Dedifferentiated amniotic fluid mesenchymal stem cell (primary cell): Measurements from ENCODE around the gene GSTA5.
"Not testable (repeated sequence)": the region's sequence is repeated elsewhere in the genome, so short reads cannot be mapped to it uniquely, and the experiment has no call there.

Source experiments
- DNase-seq: peaks from one replicate; pipeline ENCODE4 v3.0.0-alpha.2; 2016; ENCODE audit errors: extremely low spot score

GSTA5 gene

DNA sequence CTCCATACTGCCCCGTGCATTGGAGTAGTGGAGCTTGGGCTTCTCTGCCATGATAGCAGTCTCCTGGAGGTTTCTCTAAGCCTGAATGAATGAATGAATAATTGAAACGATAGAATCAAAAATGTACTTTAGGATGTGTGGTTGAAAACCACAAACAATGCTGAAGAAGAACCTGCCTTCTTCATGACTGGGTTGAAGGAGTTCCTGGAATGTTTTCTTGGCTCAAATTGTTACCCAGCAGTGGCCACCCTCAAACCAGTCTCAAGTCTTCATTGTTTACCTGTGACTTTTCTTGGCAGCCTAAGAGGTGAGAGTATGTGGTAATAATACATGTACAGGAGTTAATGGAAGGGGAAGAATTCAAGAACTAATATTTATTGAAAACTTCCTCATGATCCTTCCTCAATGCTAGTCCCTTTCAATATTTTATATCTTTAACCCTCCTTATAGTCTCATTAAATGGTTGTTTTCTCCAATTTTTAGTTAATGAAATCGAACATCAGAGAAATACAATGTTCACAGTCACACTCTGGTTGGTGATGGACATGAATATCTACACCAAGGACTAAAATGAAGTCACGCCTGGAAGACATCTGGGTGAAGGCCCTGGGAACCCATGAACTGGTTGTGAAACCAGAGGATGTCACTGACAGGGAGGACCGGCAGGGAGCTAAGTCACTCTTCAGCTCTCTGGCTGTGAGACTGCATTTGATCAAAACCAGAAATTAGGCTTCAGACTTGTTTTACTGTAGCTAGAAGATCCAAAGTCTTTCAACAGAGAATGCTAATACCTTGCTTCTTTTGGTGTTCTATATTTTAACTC, at the start of gene GSTA5:
TSS of gene GSTA5 (minus strand) at position 51 of the 823 bp plus-strand sequence.
- DNase-seq, result no peak

DNA sequence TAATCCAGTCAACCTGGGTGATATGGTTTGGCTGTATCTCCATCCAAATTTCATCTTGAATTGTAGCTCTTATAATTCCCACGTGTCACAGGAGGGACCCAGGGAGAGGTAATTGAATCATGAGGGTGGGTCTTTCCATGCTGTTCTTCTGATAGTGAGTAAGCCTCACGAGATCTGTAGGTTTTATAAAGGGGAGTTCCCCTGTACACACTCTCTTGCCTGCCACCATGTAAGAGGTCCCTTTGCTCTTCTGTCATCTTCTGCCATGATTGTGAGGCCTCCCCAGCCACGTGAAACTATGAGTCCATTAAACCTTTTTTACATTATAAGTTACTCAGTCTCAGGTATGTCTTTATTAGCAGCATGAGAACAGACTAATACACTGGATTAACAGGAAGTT, 49.4 kb upstream of the GSTA5 start:
- no peak for DNase-seq

DNA sequence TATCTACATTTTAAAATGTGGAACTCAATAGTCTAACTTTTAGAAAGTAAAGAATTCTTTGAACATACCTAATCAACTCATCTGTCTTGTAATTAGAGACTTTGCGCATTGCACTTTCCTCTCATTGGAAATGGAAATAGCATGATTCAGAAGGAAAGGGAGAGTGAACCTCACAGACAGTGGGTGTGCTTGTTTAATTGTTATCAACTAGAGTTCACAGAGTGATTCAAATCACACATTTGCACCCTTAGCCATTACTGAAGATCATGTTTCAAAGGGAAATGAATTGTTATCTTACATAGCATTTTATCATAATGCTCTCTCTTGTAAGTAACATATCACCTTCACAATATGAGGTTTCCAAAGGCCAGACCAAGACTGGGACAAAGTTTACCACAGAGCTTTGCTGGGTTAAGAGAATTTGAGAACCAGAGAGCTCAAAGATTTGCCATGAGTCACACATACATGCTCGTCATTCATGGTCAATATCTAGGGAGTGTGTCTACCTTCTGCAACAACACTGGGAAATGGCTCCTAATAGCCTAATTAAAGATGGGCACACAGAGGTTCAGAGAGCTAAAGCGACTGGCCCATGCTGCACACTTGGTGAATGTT, 47.4 kb upstream of the GSTA5 start:
- no peak for DNase-seq

DNA sequence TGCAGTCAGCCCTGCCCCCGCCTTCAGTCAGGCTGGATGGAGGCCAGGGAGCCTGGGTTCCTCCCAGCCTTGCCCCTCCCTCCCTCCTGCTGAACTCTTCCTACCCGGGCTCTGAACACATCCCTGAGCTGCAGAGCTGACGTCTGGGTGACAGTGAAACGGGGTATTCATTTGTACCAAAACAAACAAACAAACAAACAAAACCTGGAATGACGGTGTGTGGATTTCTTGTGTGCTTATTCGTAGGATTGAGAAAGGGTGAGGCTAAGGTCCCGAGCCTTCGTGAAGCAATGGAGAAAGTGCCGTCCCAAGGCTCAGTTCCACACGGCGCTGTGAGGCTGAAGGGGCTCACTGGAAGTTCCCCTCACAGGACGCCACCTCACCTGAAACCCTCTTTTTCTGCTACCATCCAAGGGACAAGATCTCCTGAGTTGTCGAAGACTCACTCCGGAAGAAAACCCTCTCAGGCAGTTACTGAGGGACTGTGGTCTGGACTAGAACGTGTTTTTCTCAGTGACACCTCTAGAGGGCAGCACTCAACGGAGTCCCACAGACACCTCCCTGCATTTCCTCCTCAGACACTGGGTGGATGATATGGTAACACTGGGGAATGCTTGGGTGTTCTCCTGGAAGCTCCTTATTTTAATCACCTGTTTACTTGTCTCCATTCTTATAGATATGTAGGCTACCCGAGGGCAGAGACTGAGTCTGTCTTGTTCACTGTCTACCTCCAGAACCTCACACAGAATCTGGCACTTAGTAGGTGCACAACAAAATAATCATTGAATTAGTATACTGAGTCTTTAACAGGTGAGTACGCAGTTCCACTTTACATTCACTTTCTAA, 41.6 kb upstream of the GSTA5 start:
- peak; percentile 62 for DNase-seq

DNA sequence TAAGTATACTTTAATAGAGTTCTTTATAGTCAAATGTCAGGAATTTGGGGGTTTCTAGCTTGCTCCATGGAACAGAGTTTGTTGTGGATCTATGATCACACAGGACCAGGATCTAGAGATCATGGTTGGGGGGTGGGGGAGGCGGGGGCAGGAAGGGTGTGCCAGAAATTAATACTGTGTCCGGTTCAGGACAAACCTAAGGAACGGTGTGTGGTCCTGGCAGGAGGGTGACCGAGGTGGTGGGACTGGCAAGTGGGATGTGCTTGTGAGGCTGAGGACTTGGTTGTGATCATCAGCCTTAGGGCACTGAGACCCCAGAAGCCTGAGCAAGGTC, 41.0 kb upstream of the GSTA5 start:
- DNase-seq, result no peak

DNA sequence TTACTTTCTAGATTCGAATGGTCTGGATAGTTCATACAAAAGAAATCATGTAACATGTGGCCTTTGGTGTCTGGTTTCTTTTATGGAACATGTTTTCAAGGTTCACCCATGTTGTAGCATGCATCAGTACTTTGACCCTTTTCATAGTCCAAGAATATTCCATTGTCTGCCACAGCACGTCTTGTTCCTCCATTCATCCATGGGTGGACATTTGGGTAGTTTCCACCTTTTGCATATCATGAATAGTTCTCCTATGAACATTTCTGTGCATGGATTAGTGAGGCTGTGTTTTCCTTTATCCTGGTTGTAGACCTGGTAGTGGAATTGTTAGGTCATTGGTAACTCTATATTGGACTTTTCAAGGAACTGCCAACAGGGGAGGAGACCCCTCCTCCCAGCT, 37.2 kb upstream of the GSTA5 start:
- DNase-seq, result no peak

DNA sequence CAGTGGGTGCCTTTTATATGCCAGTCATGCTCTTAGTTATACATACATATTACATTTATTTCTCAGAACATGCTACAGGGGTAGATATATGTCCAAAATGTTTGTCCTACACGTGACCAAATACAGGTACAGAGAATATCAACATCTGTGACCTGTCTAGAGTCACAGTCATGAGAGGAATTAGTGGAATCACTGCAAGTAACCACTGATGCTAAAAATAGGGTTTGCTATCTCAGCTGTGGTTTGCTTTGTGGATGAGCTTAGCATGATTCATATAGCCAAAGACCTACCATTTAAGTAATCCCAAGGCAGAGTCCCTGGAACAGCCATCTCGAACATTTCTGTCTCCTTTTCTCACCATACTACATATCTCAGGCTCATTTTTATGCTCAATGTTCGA, 36.6 kb upstream of the GSTA5 start:
- DNase-seq, result peak; percentile 68

DNA sequence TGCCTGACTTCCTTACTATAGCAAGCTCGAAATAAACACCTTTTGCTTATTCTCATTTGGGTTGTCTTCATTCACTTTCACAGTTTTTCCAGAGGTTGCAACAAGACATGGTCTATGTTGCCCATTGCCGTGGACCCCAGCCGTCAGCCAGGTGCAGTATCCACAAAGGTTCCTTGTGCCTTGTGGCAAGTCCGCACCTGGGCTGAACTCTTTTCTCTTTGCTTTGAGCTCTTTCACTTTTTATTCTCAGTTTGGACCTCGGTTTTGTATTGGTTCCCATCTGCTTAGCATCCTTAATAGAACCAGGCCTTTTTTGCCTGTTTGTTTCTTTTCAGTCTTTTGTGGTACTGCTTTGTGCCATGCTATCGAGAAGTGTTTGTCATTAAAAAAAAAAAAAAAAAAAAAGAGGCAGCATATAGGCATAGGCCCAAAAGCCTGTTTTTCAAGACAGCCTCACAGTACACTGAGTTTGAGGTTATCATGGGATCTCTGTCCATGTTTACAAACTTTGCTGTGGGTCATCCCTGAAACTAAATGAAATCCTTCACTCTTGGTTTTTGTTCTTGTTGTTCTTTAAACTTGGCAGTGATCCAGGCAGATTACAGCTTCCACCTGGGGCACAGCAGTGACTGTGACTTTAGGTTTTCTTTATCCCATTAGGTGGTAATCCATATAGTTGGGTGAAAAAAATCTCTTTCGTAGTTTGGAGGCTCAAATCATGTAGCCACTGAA, 35.6 kb upstream of the GSTA5 start:
- no peak for DNase-seq

DNA sequence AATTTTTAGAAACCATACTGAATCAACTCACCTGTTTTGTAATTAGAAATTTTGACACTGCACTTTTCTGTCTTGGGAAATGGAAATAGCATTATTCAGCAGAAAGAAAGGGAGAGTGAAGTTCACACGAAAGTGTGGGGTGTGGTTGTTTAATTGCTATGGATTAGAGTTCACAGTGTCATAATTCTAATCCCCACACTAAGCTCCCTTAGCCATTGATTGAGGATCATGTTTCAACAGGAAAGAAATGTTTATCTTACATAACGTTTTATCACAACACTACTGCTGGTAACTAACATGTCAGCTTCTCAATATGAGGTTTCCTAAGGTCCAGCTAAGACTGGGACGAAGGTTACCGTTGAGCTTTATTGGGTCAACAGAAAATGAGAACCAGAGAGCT, 31.4 kb upstream of the GSTA5 start:
- no peak for DNase-seq

DNA sequence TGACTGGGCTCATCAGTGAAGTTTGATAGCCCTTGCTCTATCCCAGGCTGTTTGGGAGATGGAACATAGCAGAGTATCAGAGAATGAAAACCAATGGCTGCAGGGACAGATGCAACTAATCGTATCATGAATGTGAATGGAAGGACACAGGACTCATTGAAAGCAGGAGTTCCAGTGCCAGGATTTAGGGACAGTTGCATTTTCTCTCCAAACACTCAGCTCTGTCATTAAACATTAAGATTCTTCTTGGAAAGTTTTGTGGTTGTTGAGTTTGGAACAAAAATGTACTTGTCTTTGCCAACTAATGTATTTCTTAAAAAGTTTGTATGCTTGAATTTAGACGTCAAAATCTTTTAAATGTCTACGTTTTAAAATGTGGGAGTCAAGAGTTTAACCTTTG, 31.0 kb upstream of the GSTA5 start:
- DNase-seq, result no peak

DNA sequence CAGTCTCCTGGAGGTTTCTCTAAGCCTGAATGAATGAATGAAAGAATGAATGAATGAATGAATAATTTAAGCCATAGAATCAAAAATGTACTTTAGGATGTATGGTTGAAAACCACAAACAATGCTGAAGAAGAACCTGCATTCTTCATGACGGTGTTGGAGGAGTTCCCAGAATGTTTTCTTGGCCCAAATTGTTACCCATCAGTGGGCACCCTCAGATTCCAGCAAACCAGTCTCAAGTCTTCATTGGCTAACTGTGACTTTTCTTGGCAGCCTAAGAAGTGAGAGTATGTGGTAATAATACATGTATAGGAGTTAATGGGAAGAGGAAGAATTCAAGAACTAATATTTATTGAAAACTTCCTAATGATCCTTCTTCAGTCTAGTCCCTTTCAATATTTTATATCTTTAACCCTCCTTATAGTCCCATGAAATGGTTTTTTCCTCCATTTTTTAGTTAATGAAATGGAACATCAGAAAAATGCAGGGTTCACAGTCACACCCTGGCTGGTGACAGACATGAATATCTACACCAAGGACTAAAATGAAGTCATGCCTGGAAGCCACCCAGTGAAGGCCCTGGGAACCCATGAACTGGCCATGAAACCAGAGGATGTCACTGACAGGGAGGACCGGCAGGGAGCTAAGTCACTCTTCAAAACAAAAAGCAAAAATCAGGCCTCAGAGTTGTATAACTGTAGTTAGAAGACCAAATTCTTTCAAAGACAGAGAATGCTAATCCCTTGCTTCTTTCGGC, 29.9 kb upstream of the GSTA5 start:
- DNase-seq, result not testable (repeated sequence)

DNA sequence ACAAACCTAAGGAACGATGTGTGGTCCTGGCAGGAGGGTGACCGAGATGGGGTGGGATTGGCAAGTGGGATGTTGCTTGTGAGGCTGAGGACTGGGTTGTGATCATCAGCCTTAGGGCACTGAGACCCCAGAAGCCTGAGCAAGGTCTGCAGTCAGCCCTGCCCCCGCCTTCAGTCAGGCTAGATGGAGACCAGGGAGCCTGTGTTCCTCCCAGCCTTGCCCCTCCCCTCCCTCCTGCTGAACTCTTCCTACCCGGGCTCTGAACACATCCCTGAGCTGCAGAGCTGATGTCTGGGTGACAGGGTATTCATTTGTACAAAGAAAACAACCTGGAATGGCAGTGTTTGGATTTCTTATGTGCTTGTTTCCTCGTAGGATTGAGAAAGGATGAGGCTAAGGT, 28.3 kb upstream of the GSTA5 start:
- not testable (repeated sequence) for DNase-seq

DNA sequence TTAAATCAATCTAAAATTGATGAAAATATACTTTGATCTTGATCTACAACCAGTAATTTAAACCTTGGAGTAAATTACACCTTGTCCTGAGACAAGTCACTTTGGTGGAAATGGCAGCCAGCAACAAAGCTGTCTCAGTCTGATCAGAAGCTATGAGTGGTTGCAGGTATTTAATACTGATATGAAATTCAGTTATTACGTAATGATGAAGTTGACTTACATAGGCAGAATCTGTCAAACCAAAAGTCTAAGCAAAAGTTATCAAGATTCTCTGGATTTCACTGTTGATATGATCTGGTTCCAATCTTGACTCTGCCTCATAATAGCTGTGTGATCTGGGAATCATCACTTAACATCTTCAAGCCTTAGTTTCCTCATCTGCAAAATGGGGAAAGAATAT, 27.6 kb upstream of the GSTA5 start:
- no peak for DNase-seq

DNA sequence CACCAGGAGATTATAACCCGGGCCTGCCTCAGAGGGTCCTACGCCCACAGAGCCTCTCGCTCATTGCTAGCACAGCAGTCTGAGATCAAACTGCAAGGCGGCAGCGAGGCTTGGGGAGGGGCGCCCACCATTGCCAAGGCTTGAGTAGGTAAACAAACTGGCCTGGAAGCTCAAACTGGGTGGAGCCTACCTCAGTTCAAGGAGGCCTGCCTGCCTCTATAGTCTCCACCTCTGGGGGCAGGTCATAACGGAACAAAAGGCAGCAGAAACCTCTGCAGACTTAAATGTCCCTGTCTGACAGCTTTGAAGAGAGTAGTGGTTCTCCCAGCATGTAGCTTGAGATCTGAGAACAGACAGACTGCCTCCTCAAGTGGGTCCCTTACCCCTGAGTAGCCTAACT, 20.5 kb upstream of the GSTA5 start:
- not testable (repeated sequence) for DNase-seq

DNA sequence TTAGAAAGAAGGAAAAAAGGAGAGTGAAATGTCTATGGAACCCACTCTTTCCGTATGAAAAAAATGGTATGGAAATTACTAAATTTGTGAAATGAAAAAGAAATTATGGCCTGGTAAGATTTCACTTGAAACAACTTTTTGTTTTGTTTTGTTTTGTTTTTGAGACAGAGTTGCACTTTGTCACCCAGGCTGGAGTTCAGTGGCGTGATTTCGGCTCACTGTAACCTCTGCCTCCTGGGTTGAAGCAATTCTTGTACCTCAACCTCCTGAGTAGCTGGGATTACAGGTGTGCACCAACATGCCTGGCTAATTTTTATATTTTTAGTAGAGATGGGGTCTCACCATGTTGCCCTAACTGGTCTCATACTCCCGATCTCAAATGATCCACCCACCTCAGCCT, 17.8 kb upstream of the GSTA5 start:
- DNase-seq, result no peak

DNA sequence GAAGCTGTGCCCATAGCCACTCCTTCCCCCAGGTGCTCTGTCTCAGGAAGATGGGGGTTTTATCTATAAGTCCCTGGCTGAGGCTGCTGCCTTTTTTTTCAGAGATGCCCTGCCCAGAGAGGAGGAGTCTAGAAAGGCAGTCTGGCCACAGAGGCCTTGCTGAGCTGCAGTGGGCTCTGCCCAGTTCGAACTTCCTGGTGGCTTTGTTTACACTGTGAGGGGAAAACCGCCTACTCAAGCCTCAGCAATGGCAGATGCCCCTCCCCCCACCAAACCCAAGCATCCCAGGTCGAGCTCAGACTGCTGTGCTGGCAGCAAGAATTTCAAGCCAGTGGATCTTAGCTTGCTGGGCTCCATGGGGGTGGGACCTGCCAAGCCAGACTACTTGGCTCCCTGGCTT, 15.5 kb upstream of the GSTA5 start:
- not testable (repeated sequence) for DNase-seq

DNA sequence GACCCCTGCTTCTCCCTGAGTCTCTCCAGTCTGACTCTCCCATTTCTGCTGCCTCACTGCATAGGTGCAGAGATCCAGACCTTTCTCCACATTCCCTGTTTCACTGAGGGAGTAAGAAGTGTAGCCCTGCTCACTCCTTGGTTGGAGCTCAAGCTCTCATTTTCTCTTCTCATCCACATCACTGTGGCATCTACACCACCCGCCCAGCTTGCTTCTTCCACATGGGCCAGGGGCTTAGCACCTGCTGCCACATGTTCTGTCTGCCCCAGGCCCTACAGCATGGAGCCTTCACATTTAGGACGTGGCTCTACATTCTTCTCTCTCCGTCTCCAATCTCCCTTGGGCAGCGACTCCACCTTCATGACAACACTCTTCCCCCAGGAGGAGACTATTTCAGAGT, 8.5 kb upstream of the GSTA5 start:
- DNase-seq, result no peak

DNA sequence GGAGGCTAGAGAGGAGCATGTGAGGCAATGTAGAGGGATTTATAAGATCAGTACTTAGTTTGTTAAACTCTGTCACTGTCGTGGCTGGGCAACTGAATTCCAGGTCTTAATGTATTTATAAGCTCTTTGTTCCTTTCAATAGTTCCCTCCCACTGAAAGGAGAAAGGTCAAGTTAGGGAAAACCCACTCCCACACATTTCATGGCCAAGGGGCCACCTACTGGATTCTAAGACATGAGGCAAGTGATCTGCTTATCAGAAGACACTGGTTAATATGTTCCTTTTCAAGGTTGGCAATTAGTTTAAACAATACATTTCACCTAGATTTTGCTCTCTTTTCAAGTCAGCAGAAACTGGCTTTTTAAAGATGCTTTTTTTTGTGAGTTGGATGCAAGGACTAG, 5.4 kb upstream of the GSTA5 start:
- no peak for DNase-seq

DNA sequence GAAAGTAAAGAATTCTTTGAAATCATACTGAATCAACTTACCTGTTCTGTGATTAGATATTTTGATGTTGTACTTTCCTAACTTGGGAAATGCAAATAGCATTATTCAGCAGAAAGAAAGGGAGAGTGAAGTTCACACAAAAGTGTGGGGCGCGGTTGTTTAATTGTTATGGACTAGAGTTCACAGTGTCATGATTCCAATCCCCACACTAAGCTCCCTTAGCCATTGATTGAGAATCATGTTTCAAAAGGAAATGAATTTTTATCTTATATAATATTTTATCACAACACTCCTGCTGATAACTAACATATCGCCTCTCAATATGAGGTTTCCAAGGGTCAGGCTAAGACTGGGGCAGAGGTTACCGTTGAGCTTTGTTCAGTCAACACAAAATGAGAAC, 3.0 kb upstream of the GSTA5 start:
- no peak for DNase-seq

DNA sequence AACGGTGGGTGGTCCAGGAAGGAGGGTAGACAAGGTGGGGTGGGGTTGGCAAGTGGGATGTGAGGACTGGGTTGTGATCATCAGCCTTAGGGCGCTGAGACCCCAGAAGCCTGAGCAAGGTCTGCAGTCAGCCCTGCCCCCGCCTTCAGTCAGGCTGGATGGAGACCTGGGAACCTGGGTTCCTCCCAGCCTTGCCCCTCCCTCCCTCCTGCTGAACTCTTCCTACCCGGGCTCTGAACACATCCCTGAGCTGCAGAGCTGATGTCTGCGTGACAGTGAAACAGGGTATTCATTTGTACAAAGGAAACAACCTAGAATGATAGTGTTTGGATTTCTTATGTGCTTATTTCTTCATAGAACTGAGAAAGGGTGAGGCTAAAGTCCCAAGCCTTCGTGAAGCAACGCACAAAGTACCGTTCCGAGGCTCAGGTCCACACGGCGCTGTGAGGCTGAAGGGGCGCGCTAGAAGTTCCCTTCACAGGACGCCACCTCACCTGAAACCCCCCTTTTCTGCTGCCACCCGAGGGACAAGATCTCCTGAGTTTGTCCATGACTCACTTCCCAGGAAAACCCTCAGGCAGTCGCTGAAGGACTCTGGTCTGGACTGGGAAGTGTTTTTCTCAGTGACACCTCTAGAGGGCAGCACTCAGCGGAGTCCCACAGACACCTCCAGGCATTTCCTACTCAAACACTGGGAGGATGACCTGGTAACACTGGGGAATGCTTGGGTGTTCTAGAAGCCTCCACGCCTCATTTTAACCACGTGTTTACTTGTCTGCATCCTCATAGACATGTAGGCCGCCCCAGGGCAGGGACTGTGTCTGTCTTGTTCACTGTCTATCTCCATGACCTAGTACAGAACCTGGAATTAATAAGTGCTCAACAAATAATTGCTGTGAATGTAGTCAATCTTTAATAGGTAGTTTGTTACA, 1.2 kb downstream of the GSTA5 start:
- peak; percentile 35 for DNase-seq
